Occipital lobe (tissue), 2 donors: ENCODE data around the gene SPEN. TPM values are rescaled to one million over a fixed set of nuclear protein-coding genes. Genes with fewer than 3 reads are reported as not detected.
A peak's percentile ranks its signal among the peaks of the same experiment; 100 is the strongest.

Source experiments
- DNase-seq: peaks from one replicate; lab custom pipeline; 2025; lab: John Stamatoyannopoulos, UW
- total RNA-seq: library from RNA; depleted of rRNA; stranded (reverse); fragments of >200 nt; gene quantifications from one replicate; pipeline ENCODE4 v1.2.3, GENCODE V29; 2014

Gene SPEN
- total RNA-seq, 1 donor from 2014 or later = 80.0 TPM

GRCh38 chr1:15958793-15959192, 111.3 kb downstream of the SPEN start:
- DNase-seq = no peak

GRCh38 chr1:15959424-15959823, 111.9 kb downstream of the SPEN start:
- no peak for DNase-seq

DNA sequence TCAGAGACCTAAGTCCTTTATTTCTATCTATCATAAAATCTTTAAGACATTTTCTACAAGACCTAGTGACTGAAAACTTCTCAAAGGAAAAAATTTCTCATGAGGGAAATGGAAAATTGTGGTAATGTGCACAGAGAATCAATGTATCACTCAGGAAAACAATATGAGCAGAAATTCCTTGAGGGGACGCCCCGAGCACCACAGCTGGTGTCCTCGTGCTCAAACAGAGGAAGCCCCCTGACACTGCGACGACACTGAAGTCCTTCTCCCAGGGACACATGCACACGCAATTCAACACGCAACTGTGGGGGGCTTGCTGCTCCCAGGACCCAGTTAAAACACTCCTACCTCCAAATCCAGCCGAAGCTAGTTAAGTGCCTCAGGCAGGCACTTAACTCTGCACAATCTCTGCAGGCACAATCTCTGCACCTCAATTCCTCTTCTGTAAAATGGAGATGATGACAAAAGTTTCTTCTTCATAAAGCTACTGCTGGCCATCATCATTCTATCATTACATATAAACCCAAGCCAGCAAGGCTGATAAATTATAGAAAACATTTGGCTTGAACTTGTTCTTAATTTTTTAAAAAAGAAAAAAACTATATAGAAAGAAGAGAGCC, 112.4 kb downstream of the SPEN start:
- no peak for DNase-seq

DNA sequence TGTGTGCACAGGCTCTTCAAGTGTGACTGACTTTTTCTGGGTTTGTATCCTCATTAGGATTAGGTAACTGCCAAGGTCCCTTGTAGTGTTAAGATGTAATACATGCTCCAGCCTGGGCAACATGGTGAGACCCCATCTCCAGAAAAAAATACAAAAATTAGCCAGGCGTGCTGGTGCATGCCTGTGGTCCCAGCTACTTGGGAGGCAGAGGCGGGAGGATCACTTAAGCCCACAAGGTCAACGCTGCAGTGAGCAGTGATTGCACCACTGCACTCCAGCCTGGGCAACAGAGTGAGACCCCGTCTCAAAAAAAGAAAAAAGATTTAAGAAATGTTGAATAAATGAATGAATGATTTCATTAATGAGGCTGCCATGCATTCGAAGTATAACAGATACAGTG, 113.3 kb downstream of the SPEN start:
- no peak for DNase-seq

DNA sequence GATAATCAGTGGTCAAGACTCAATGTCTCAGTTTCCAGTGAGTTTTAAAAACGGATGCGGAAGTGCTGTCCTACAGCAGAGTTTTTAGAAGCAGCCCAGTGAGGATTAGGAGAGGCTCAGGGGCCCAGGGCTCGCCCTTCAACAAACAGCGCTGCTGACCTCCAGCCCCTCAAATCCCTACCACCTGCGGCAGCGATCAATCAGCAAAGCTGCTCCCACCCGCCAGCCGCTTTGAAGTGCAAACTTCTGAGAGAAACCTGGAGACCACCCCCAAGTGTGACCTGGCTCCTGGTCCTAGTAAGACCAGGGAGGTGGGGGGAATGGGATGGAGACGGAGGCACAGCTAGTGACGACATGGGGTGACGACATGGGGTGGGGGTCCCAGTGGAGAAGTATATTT, 114.0 kb downstream of the SPEN start:
- DNase-seq = no peak

- DNase-seq = no peak
Measured at GRCh38 chr1:15962176-15962575, 114.7 kb downstream of the SPEN start.

DNA sequence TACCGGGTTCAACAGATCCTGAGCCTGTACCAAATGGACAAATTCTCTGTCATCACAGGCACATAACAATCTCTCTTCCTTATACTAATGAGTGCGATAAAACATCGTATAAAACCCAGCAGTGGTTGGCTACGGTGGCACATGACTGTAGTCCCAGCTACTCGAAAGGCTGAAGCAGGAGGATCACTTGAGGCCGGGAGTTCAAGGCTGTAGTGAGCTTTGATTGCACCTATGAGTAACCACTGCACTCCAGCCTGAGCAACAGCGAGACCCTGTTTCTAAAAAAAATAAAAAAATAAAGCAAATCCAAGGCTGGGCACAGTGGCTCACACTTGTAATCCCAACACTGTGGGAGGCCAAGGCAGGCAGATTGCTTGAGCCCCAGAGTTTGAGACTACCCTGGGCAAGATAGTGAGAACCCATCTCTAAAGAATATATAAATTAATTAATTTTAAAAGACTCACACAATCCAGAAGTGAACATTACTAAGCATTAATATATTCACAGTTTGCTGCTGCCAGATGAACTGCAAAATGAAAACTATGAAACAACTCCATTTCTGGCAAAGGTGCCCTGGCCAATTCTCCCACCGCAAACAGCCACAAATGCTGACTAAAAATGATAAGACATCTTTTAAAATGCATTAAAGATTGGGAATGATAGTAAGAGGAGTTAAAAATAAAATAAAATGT, 115.3 kb downstream of the SPEN start:
- no peak for DNase-seq

GRCh38 chr1:15963363-15963967, 116.0 kb downstream of the SPEN start:
- no peak for DNase-seq

- no peak for DNase-seq
Measured at GRCh38 chr1:15963968-15964648, 116.6 kb downstream of the SPEN start.

- peak; percentile 41 for DNase-seq
Measured at GRCh38 chr1:15965228-15965767, 117.8 kb downstream of the SPEN start.

DNA sequence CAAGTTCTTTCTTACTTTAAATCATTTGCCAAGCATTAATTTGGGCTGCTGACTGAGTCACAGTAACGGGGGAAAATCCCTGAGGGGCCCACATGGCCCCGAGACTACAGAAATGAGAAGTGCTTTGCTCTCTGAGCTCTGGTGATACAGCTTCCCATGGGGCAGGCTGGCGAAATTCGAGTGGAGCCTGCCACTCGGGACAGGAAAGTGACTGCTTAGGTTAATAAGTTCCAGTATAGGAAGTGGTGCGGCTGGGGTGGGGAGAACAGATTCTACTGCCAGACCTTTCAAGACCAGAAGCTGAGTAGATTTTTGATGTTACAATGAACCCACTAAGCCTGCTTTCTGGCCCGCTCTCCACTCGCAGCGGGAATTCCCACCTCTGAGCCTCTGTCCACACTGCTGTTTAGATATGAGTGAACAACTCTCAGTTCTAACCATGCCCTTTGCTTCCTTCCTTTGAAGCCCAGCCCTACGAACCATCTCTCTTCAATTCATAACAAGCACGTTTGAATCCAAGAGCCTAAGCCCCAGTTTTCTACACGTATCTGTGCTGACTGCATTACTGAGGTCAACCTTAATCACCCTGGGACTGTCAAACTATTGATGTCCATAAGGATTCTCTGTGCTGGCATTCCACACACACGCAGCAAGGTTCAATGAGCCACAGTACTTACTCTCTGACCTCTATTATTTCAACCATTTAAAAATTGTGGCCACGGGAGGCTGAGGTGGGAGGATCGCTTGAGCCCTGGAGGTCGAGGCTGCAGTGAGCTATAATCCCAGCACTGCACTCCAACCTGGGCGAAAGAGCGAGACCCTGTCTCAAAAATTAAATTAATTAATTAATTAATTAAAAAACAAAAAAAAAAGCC, 118.8 kb downstream of the SPEN start:
- no peak for DNase-seq

GRCh38 chr1:15966956-15967344, 119.4 kb downstream of the SPEN start:
- no peak for DNase-seq

GRCh38 chr1:15968172-15968571, 120.7 kb downstream of the SPEN start:
- no peak for DNase-seq

DNA sequence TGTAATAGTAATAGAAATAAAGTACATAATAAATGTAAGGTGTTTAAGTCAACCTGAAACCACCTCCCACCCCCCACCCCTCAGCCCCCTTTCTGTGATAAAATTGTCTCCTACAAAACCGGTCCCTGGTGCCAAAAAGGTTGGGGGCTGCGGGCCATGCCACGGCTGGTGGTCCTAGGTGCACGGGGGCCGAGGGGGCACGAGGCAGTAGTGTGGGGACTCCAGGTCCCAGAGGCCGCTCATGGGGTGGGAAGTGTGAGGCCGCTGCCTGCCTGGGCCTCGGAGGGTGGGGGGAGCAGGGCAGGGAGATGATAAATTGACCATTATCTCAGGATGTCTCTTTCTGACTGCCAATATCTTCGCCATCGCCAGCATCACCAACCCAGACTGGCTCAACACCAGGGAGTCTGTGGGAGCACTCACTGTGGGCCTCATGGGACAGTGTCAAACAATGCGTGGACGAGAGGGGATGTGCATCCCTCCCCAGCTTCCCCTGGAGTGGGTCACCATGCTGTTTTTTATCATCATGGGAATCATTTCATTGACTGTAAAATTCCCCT, 121.9 kb downstream of the SPEN start:
- no peak for DNase-seq

GRCh38 chr1:15970911-15971310, 123.4 kb downstream of the SPEN start:
- no peak for DNase-seq

DNA sequence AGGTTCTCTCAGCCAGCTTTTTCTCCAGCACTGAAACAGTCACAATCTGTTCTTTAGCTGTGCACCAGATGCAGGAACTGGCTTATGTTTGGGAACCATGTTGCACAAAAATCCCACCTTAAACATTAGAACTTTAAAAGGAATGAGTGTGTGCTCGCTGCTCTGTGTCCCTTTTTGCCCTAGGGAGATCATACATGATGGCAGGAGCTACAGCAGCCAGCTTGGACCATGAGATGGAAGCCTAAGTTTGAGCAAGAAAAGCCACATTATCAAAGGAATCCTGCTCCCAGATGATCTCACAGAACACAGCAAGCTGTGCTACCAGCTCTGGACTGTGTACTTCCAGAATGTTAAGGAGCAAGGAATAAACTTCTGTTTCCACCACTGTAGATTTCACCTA, 124.9 kb downstream of the SPEN start:
- no peak for DNase-seq

DNA sequence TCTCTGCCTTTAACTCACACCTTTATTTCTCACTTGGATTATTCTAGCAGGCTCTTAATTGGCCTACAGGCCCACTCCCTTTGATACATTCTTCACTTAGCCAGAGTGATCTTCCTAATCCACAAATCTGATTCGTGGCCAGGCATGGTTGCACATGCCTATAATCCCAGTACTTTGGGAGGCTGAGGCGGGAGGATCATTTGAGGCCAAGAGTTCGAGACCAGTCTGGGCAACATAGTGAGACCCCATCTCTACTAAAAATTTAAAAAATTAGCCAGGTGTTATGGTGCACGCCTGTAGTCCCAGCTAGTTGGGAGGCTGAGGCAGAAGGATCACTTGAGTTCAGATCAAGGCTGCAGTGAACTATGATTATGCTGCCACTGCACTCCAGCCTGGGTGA, 126.3 kb downstream of the SPEN start:
- DNase-seq = no peak

GRCh38 chr1:15974855-15975254, 127.3 kb downstream of the SPEN start:
- no peak for DNase-seq

DNA sequence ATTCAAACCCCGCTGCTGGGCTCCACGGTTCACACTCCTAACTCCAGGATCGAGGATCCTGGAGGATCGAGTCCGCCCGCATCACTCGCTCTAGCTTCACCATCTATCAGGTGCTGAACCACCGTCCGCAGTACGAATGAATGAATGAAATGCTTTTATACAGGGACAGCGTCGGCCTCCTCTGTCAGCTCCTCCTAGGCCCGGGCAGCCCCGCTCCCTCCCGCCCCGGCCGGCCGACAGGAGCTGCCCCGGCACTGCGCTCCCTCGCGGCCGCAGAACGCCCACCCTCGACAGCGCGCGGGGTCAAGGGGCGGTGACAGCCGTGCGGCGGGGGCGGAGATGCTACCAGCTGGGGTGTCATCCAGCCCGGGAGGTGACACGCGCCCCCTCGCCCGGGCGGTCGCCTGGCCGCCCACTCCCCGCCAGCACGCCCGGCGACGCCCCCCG, 127.9 kb downstream of the SPEN start:
- DNase-seq = peak; percentile 59

DNA sequence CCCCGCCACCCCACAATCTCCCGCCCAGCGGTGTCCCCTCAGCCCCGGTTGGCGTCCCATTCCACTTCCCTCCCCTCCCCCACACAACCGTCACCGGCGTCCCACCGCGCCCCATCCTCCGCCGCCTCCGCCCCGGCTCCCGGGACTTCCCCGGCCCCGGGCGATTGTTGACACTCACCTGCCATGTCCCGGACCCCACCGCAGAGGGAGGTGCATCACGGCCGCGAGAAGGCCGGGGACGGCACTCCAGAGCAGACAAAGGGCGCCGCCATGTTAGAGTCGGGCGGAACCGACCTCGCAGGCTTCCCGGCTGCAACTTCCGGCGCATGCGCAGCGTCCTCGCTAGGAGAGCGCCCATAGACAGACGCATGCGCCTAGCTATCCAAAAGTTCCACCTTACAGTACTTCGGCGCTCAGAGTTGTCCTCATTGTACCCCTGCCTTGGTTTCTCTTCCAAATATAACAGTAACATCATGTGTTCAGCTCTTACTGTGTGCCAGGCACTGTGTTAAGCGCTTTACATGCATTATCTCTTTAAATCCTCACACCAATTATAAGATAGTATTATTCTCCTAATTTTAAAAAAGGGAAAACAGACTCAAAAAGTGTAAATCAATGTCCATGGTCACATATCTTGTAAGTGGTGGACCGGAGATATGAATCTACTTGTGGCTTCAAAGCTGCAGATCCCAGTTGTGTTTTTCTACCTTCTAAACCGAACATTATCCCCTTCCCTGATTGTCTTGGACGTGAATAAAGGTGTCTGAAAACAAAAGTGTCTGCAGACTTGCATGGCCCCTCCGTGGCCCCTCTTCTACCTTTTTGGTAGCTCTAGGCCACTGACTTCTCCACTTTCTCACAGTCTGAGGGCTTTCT, 128.5 kb downstream of the SPEN start, which contains the start of gene ZBTB17:
TSS of gene ZBTB17 (minus strand) at position 297 of the 876 bp plus-strand sequence. CDS start 27,606 bp downstream, outside the sequence.
- DNase-seq = peak; percentile 81
